ENCODE results near the gene PLGRKT. TPM values are rescaled to one million over a fixed set of nuclear protein-coding genes. Genes with fewer than 3 reads are reported as not detected.
"Not testable (repeated sequence)": the region's sequence is repeated elsewhere in the genome, so short reads cannot be mapped to it uniquely, and the experiment has no call there.

Gene PLGRKT
- total RNA-seq, 8 experiments from 2014 or later: 21.5 to 32.0 (median 26.1) TPM

DNA sequence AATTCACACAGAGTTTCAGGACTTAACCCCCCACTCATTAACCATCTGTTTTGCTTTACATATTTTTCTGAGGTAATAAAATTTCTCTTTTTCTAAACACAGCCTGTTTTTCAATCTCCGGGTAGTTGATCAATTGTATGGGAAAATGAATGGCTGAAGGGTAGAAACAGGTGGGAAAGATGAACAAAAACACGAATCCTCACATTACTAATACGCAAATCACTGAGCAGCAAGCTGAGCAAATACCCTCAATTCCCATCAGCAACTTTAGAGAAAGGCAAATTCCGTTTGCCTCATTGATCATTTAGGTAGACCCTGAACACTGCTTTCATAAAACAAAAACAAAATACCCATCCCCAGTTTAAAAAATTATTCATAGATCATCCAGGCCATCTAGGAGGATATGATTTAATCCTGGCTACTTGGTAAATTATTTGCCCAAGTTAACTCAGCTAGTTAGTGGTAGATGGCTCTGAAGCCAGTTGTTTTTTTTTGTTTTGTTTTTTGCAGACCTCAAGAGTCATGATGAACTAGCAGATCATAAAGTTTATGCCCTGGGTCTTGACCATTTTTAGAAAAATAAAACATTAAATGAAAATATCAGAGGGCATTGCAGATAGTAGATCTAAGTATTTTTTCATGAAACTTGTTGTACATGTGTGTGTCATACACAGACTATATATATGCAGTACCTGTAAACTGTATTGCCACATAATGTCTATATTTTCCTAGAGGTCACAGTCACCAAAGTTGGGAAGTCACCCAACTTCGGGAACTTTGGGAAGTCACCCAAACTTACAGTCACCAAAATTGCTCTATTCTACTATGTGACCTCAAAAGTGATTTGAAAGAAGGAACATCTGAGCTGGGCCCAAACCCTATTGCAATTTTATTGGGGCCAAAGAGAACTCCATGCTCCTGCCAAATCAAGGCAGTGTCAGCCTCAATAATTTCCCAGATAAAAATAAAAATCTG lies 11.0 kb upstream of the PLGRKT start:
- in situ Hi-C loops (cut with MboI; ENCODE audit: low pct_unique_long_range_greater_than_20kb in 2 of 9, low sequenced_read_pairs in 9 of 9, unreplicated experiment in 9 of 9): loop anchor here in 3 of 9 experiments (10.0 to 25.0 kb wide), 3 partner anchors 146 to 686 kb away; partner anchors contain the start of gene INSL6 (in 3 of the 3)
- 57 to 100% (median 84%) methylated on average over 1 to 5 of the region's 5 CpGs for WGBS, 10 experiments
- ATAC-seq (replicated peaks in 6 of 8): no peak
- H3K27ac ChIP-seq: no peak overlapping the region
- no peaks in the 10 kb centered on the region for H3K4me1 ChIP-seq (replicated peaks in 1 of 2)
- H3K4me3 ChIP-seq: no peak overlapping the region

DNA sequence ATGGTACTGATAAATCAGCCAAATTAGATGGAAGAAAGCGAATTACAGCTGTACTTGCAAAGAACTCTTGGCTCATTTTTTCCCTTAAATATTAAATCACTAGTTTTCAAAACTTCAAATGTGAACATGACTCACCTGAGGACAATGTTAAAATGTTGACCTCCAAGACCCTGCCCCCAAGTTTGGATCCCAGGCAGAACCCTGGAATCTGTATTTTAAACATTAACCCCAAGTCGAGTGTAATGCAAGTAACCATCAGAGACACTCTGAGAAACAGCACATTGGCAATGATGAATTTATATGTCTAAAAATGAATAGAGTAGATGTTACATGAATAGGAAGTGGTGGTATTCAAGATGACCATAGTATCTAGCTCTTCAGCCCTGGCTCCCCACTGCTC lies 10.3 kb upstream of the PLGRKT start:
- Histone ChIP-seq H3K4me3 (no peak overlapping the region), H3K27ac (no peak overlapping the region), H3K4me1 (replicated peaks in 1 of 2) (no peaks in the 10 kb centered on the region)
- in situ Hi-C loops (cut with MboI; ENCODE audit: low pct_unique_long_range_greater_than_20kb in 2 of 9, low sequenced_read_pairs in 9 of 9, unreplicated experiment in 9 of 9): loop anchor here in 3 of 9 experiments (10.0 to 25.0 kb wide), 3 partner anchors 147 to 686 kb away; partner anchors contain the start of gene INSL6 (in 3 of the 3)
- WGBS, 10 experiments: 57 to 100% (median 85%) methylated on average over 1 to 2 of the region's 2 CpGs; no CpG with 5 or more reads in 4 of the 10 experiments
- no peak for ATAC-seq (replicated peaks in 6 of 8)

DNA sequence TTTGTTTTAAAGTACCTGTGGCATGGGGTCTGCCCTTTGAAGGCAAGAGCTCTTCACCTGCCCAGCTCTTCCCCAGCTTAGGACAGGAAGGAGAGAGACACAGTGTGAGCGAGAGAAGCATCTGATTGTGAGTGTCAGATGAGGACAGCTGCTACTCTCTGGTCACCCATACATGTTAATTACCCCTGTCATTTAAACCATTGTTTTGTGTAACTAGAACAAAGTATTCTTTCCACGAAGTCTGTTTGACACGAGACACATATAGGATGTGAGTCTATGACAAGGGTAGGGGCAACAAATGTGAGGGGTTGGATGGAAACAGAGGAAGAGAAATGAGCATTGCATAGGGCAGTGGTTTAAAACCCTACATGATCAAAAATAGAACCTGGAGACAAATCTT lies 9.6 kb upstream of the PLGRKT start:
- in situ Hi-C loops (cut with MboI; ENCODE audit: low pct_unique_long_range_greater_than_20kb in 2 of 9, low sequenced_read_pairs in 9 of 9, unreplicated experiment in 9 of 9): loop anchor here in 3 of 9 experiments (10.0 to 25.0 kb wide), 3 partner anchors 147 to 685 kb away; partner anchors contain the start of gene INSL6 (in 3 of the 3)

DNA sequence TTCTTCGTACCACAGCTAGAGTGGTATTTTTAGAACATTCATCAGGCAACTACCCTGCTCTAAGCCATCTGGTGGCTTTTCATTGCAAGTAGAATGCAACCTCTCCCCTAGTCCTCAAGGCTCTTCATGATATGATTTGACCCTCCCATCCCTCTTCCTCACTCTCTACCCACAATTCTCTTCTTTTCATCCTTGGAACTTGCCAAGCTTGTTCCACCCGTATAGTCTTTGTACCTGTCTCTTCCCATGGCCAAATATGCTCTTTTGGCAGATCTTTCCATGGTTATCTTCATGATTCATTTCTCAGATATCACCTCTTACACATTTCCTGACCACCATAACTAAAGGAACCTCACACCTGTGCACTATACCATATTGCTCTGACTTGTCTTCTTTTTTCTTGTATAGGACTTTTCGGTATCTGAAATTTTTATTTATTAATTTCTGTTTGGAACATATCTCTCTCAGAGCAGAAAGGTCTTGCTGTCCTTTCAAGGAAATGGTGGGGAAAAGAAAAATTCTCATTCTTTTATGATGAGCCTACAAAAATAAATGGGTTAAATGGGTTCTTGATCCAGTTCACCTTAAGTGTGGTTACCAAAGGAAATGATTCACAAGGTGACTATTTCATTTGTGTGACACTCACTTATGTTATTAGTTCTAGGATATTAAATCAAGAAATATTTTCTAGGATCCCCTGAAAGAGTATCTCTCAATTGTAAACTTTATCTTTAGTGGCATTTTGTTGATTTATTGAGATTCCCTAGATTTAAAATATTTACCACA lies 8.9 kb upstream of the PLGRKT start:
- ATAC-seq (replicated peaks in 6 of 8): no peak
- in situ Hi-C loops (cut with MboI; ENCODE audit: low pct_unique_long_range_greater_than_20kb in 2 of 9, low sequenced_read_pairs in 9 of 9, unreplicated experiment in 9 of 9): loop anchor here in 3 of 9 experiments (10.0 to 25.0 kb wide), 3 partner anchors 148 to 684 kb away; partner anchors contain the start of gene INSL6 (in 3 of the 3)
- Histone ChIP-seq H3K27ac (no peak overlapping the region), H3K4me1 (replicated peaks in 1 of 2) (no peaks in the 10 kb centered on the region), H3K4me3 (no peak overlapping the region)
- WGBS, 10 experiments: 48 to 94% (median 84%) methylated on average over 1 to 3 of the region's 3 CpGs; no CpG with 5 or more reads in 2 of the 10 experiments

More for the DNA sequence above, 9.6 kb upstream of the PLGRKT start:
- Histone ChIP-seq H3K4me3 (no peak overlapping the region), H3K27ac (no peak overlapping the region), H3K4me1 (replicated peaks in 1 of 2) (no peaks in the 10 kb centered on the region)
- no peak for ATAC-seq (replicated peaks in 6 of 8)
- 60 to 80% (median 67%) methylated on average over 1 to 3 of the region's 3 CpGs; no CpG with 5 or more reads in 2 of the 10 experiments for whole genome bisulfite sequencing, 10 experiments

DNA sequence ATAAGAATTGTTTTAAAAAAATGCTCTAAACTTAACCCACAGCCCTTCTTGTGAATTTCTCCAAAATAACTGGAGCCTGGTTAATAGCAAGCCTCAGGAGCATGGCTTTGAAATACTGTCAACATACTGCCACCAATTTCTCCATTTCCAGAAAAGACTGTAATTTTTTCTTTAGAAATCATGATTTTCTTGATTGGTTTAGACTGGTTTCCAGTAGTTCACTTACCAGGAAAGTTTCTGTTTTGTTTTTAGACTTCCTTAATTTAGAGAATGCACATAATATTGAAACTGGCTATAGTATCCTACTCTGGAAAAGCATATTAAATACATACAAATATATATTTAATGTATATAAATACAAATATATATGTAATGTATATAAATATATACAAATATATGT lies 8.2 kb upstream of the PLGRKT start:
- H3K4me3 ChIP-seq: no peak overlapping the region
- ATAC-seq (replicated peaks in 6 of 8): no peak
- in situ Hi-C loops (cut with MboI; ENCODE audit: low pct_unique_long_range_greater_than_20kb in 2 of 9, low sequenced_read_pairs in 9 of 9, unreplicated experiment in 9 of 9): loop anchor here in 3 of 9 experiments (10.0 to 25.0 kb wide), 3 partner anchors 149 to 684 kb away; partner anchors contain the start of gene INSL6 (in 3 of the 3)
- H3K4me1 ChIP-seq (replicated peaks in 1 of 2): no peaks in the 10 kb centered on the region
- H3K27ac ChIP-seq: no peak overlapping the region

DNA sequence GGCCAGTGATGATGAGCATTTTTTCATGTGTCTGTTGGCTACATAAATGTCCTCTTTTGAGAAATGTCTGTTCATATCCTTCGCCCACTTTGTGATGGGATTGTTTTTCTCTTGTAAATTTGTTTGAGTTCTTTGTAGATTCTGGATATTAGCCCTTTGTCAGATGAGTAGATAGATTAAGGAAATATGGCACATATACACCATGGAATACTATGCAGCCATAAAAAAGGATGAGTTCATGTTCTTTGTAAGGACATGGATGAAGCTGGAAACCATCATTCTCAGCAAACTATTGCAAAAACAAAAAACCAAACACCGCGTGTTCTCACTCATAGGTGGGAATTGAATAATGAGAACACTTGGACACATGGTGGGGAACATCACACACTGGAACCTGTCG lies 7.4 kb upstream of the PLGRKT start:
- 100% methylated on average over 2 of the region's 4 CpGs; no CpG with 5 or more reads in 9 of the 10 experiments for WGBS, 10 experiments
- H3K27ac ChIP-seq; H3K4me1 ChIP-seq (replicated peaks in 1 of 2); ATAC-seq (replicated peaks in 6 of 8); H3K4me3 ChIP-seq: not testable (repeated sequence)
- in situ Hi-C loops (cut with MboI; ENCODE audit: low pct_unique_long_range_greater_than_20kb in 2 of 9, low sequenced_read_pairs in 9 of 9, unreplicated experiment in 9 of 9): loop anchor here in 3 of 9 experiments (10.0 to 25.0 kb wide), 3 partner anchors 150 to 683 kb away; partner anchors contain the start of gene INSL6 (in 3 of the 3)

DNA sequence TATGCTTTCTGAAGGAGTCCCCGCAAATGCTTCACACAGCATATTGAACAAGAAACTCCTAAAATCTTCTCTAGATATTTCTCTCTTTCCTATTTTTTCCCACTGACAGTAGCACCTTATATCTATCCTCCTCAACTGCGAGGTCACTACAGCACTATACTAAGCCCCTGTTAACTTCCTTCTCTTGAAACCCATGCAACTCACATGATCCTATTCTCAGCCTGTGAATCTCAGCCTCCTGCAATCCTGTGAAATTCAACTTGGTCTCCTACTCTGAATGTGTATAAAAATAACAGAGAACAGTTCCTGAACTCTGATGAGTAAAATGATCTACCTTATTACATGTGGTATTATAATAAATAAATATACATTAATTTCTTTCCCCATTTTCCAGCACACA lies 6.1 kb upstream of the PLGRKT start:
- Histone ChIP-seq H3K4me3 (no peak overlapping the region), H3K27ac (no peak overlapping the region), H3K4me1 (replicated peaks in 1 of 2) (peaks cover 0 to under 1% of the 10 kb centered on the region in 2 donors)
- 60 to 92% (median 71%) methylated on average over 2 of the region's 2 CpGs; no CpG with 5 or more reads in 2 of the 10 experiments for WGBS, 10 experiments
- in situ Hi-C loops (cut with MboI; ENCODE audit: low pct_unique_long_range_greater_than_20kb in 2 of 9, low sequenced_read_pairs in 9 of 9, unreplicated experiment in 9 of 9): loop anchor here in 3 of 9 experiments (10.0 to 25.0 kb wide), 3 partner anchors 151 to 682 kb away; partner anchors contain the start of gene INSL6 (in 3 of the 3)
- no peak for ATAC-seq (replicated peaks in 6 of 8)

DNA sequence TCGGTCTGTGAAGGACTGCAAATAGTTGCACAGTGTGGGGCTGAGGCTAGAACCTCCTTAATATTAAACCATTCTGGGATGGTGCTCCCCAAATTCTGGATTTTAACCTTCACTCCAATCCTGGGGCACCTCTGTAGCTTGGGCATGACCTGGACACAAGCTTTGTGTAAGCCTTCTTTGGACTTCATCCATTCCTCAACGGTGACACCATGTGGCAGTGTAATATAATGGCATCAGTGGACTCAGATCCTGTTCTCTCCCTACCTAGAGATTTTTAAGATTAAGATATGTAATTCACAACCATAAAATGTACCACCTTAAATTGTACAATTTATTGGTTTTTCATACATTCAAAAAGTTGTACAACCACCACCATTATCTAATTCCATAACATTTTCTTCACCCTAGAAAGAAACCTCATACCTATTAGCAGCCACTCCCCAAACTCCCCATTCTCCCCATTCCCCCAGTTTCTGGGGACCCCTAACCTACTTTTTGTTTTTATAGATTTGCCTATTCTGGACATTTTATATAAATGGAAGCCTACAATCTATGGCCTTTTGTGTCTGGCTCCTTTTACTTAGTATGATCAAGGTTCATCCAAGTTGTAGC lies 4.8 kb upstream of the PLGRKT start:
- in situ Hi-C loops (cut with MboI; ENCODE audit: low pct_unique_long_range_greater_than_20kb in 2 of 9, low sequenced_read_pairs in 9 of 9, unreplicated experiment in 9 of 9): loop anchor here in 3 of 9 experiments (10.0 to 25.0 kb wide), 3 partner anchors 152 to 680 kb away; partner anchors contain the start of gene INSL6 (in 3 of the 3)
- peak in 1 of 8 experiments; percentile 3 for ATAC-seq (replicated peaks in 6 of 8)
- no peak overlapping the region for H3K27ac ChIP-seq
- WGBS, 10 experiments: 0 to 100% (median 93%) methylated on average over 1 to 2 of the region's 2 CpGs; no CpG with 5 or more reads in 4 of the 10 experiments
- peaks cover 6 to 8% of the 10 kb centered on the region in 2 donors for H3K4me1 ChIP-seq (replicated peaks in 1 of 2)
- H3K4me3 ChIP-seq: no peak overlapping the region

DNA sequence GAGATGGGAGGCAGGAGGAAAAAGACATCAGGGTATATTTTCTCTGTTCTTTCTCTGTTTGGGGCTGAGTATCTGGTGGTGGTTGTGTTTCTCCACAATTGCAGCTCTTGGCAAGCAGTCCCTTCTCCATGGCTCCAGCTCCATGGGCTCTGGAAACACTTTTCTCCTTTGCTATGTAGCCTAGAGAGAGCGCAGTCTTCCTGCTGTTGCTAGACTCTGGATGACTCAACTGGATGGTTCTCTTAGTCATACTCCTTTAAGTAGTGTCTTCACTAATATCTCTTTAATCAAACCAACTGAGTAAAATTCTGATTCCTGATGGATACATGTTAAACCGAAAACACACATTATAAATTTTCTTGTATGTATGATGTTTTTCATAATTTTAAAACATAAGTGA lies 3.3 kb upstream of the PLGRKT start:
- WGBS, 10 experiments: 52 to 100% (median 100%) methylated on average over 1 to 2 of the region's 2 CpGs
- in situ Hi-C loops (cut with MboI; ENCODE audit: low pct_unique_long_range_greater_than_20kb in 2 of 9, low sequenced_read_pairs in 9 of 9, unreplicated experiment in 9 of 9): loop anchor here in 3 of 9 experiments (10.0 to 25.0 kb wide), 3 partner anchors 154 to 679 kb away; partner anchors contain the start of gene INSL6 (in 3 of the 3)
- H3K4me3 ChIP-seq: no peak overlapping the region
- H3K4me1 ChIP-seq (replicated peaks in 1 of 2): peaks cover 11 to 13% of the 10 kb centered on the region in 2 donors
- ATAC-seq (replicated peaks in 6 of 8): no peak
- H3K27ac ChIP-seq: no peak overlapping the region

DNA sequence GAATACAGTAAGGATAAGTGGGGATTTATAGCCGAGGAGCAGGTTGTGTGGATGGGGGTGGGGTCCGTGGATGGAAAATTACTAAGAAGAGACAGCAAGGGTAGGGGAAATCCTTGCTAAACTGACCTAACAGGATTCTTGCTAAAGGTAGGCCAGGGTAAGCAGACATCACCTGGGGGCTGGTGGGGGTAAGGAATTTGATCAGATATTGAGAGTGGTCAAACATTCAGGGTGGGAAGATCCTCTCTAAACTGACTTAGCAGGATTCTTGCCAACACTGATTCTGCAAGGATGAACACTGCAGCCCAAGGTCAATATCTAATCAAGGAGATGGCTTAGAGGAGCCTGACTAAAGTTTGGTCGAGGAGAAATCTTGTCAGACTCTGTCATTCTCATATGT lies 2.7 kb upstream of the PLGRKT start:
- H3K4me3 ChIP-seq: no peak overlapping the region
- in situ Hi-C loops (cut with MboI; ENCODE audit: low pct_unique_long_range_greater_than_20kb in 2 of 9, low sequenced_read_pairs in 9 of 9, unreplicated experiment in 9 of 9): loop anchor here in 3 of 9 experiments (10.0 to 25.0 kb wide), 3 partner anchors 154 to 678 kb away; partner anchors contain the start of gene INSL6 (in 3 of the 3)
- ATAC-seq (replicated peaks in 6 of 8): no peak
- no peak overlapping the region for H3K27ac ChIP-seq
- 57 to 94% (median 80%) methylated on average over 1 to 3 of the region's 3 CpGs; no CpG with 5 or more reads in 3 of the 10 experiments for WGBS, 10 experiments
- H3K4me1 ChIP-seq (replicated peaks in 1 of 2): peaks cover 11 to 13% of the 10 kb centered on the region in 2 donors

DNA sequence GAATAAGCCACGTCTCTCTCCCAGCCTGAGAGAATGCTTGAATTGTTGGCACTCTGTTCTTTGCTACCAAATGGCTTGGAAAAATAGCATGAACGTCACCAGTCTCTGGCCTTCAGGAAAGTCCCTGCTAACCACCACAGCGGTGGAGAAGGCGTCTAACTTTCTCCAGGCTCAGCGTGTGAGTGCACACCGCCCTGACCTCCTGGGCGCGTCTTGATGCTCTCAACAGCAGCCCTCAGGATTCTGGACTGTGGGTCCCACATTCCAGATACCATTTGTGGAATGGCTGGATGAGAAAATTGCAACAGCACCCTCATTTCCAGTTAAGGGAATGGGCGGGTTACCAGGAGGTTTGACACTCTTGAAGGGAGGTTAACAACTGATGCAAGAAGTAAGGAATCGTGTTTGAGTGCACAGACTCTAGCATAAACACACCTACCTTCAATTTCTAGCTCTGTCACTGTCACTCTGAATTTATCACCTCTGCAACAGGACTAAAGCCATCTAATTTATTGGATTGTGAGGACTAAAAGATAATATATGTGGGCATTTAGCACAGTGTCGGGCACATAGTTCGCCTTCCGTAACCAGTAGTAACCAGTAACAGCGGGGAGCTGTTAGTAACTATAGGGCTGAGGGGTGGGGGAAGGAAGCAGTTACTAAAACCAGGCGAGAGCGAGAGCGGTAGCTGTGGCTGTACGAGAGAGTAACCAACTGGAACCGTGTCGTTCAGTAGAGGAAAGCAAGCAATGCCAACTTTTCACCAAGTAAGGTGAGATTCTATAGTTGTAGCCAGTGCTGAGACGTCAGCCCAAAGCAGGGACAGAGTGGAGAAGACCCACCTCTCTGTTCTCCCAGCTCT lies 807 bp upstream of the PLGRKT start:
- H3K4me3 ChIP-seq: peak overlapping the region; percentile 48 to 84 (median 53)
- H3K4me1 ChIP-seq (replicated peaks in 1 of 2): peaks cover 11 to 13% of the 10 kb centered on the region in 2 donors
- in situ Hi-C loops (cut with MboI; ENCODE audit: low pct_unique_long_range_greater_than_20kb in 2 of 9, low sequenced_read_pairs in 9 of 9, unreplicated experiment in 9 of 9): loop anchor here in 3 of 9 experiments (25.0 kb wide), 2 partner anchors 251 to 676 kb away; partner anchors contain the start of gene INSL6 (in 3 of the 3)

More for the DNA sequence above, 807 bp upstream of the PLGRKT start:
- 65 to 100% (median 79%) methylated on average over 1 to 17 of the region's 21 CpGs; no CpG with 5 or more reads in 1 of the 10 experiments for WGBS, 10 experiments
- peak in 2 of 8 experiments; percentile 11 to 39 for ATAC-seq (replicated peaks in 6 of 8)
- peak overlapping the region; percentile 1 to 12 for H3K27ac ChIP-seq

Measured in motor neuron (in vitro differentiated cells).